Kidney (tissue), 14 donors: Measurements from ENCODE around the gene AGBL4. TPM values are rescaled to one million over a fixed set of nuclear protein-coding genes. Genes with fewer than 3 reads are reported as not detected.

Source experiments
- DNase-seq, 5 donors: peaks; one replicate each; pipeline ENCODE4 v3.0.0-alpha.2; 2013 to 2020
- FAIRE-seq: peaks from 2 replicates; lab custom pipeline; 2012; peaks lifted over from hg19 to GRCh38; lab: Jason Lieb, UNC
- H3K27ac ChIP-seq, 2 donors: one replicate each; pipeline ENCODE4 v1.7.0; 2013; ENCODE audit warnings: low read depth in 2 of 2, low read length in 2 of 2, inconsistent platforms in 1 of 2
- H3K27me3 ChIP-seq: one replicate; pipeline ENCODE4 v1.7.1; 2013; ENCODE audit warnings: low read length, inconsistent platforms; ENCODE audit not compliant: control insufficient read depth, insufficient read depth
- H3K36me3 ChIP-seq, 3 donors: one replicate each; pipeline versions ENCODE4 v1.7.0 to v1.7.1; 2013; ENCODE audit warnings: low read length in 3 of 3, control low read depth in 1 of 3, inconsistent platforms in 1 of 3; ENCODE audit not compliant: insufficient read depth in 3 of 3, control insufficient read depth in 2 of 3
- H3K4me1 ChIP-seq, 3 donors: one replicate each; pipeline versions ENCODE4 v1.7.0 to v1.7.1; 2013; ENCODE audit warnings: low read length in 3 of 3, inconsistent platforms in 1 of 3, low read depth in 1 of 3; ENCODE audit not compliant: control insufficient read depth in 2 of 3, insufficient read depth in 2 of 3
- H3K4me3 ChIP-seq, 3 donors: one replicate each; pipeline versions ENCODE4 v1.7.0 to v1.8.1; 2013; ENCODE audit warnings: low read length in 3 of 3, control low read depth in 1 of 3, inconsistent platforms in 1 of 3
- H3K9ac ChIP-seq, 3 donors: one replicate each; pipeline versions ENCODE4 v1.7.0 to v1.7.1; 2013; ENCODE audit warnings: low read length in 3 of 3, control low read depth in 1 of 3, inconsistent platforms in 1 of 3
- H3K9me3 ChIP-seq, 3 donors: one replicate each; pipeline versions ENCODE4 v1.7.0 to v1.7.1; 2013; ENCODE audit warnings: low read length in 3 of 3, control low read depth in 1 of 3, inconsistent platforms in 1 of 3; ENCODE audit not compliant: control insufficient read depth in 2 of 3, insufficient read depth in 1 of 3
- CTCF ChIP-seq: IDR thresholded peaks from 3 replicates; pipeline ENCODE4 v1.5.1; 2012; ENCODE audit warnings: mild to moderate bottlenecking, moderate library complexity, borderline replicate concordance; ENCODE audit not compliant: insufficient read depth; ENCODE audit errors: extremely low read depth
- intact Hi-C: fragments of 100-400 bp; cut with DNase I; formaldehyde crosslinking; loops from one replicate; pipeline ENCODE4 v1.11.1; 2022
- polyA plus RNA-seq: library from polyadenylated mRNA; stranded (reverse); fragments of 350-450 nt; fragmentation: Illumina TruSeq; extraction: RNeasy Lipid Tissue Mini Kit (QIAGEN cat#74804); gene quantifications from one replicate; pipeline ENCODE4 v1.2.3, GENCODE V29; 2014; ENCODE audit warnings: low read depth, low replicate concordance; ENCODE audit not compliant: insufficient read depth
- total RNA-seq: library from RNA; stranded (reverse); fragmentation: NEBNext Ultra II Directional; extraction: Animal tissue kit (Norgen Biotek cat#: 25700); gene quantifications from one replicate; pipeline ENCODE4 v1.2.1, GENCODE V29; 2021
- donor health status: control.
- donor health status: control.
- donor health status: control.
- donor health status: control.
- donor health status: control.
- donor health status: DM: yes; HTN: yes; CAD: no.
- donor health status: Normal renal cell carcinoma (clear cell type).

The AGBL4 gene
- total and polyA plus RNA-seq, 2 donors from 2014 or later = 1.5 to 2.7 TPM

- Histone ChIP-seq H3K27me3 (no peaks in the 10 kb centered on the region), H3K9me3 (peaks cover 0 to 5% (median under 1%) of the 10 kb centered on the region in 3 donors), H3K4me3 (no peak overlapping the region), H3K36me3 (no peaks in the 10 kb centered on the region), H3K4me1 (no peaks in the 10 kb centered on the region), H3K27ac (no peak overlapping the region), H3K9ac (no peak overlapping the region)
- intact Hi-C loops = no loop called here
- no peak for DNase-seq
- FAIRE-seq = no peak
- no peak for TF ChIP-seq CTCF
Observed at GRCh38 chr1:48996311-48996710, 1027.4 kb downstream of the AGBL4 start.

DNA sequence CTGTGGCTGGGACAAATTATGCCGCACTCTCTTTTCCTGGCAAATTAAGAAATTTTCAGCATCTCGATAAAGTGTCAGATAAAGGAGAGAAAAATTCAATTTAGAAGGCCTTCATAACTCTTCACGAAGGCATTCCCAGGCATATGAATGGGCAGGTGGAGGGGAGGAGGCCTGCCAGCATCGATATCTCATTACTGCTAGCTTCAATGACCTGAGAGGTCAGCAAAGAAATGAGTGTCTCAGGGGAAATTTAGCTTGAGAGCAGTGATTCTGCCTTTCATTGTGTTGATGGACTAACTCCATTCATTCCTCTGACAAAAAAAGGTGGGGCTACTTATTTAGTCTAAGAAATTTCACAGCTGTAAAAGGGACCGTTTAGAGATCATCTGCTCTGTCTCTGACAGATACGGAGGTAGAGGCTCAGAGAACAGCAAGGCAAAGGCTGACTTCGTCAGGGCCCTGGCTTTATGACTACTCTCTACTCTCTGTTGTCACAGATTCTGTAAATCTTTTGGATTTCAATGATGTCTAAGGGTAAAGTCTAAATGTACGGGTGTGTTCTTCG, 1035.0 kb downstream of the AGBL4 start:
- H3K27me3 ChIP-seq = no peaks in the 10 kb centered on the region
- H3K36me3 ChIP-seq = no peaks in the 10 kb centered on the region
- no peak overlapping the region for H3K9ac ChIP-seq
- DNase-seq (no peak), FAIRE-seq (no peak)
- no peak overlapping the region for H3K4me3 ChIP-seq
- intact Hi-C loops = no loop called here
- no peaks in the 10 kb centered on the region for H3K4me1 ChIP-seq
- TF ChIP-seq CTCF = no peak
- H3K27ac ChIP-seq = no peak overlapping the region
- H3K9me3 ChIP-seq = peaks cover 0 to 5% (median 2%) of the 10 kb centered on the region in 3 donors

- TF ChIP-seq CTCF = no peak
- no peak for FAIRE-seq
- intact Hi-C loops = no loop called here
Observed at GRCh38 chr1:48979940-48980339, 1043.8 kb downstream of the AGBL4 start.

DNA sequence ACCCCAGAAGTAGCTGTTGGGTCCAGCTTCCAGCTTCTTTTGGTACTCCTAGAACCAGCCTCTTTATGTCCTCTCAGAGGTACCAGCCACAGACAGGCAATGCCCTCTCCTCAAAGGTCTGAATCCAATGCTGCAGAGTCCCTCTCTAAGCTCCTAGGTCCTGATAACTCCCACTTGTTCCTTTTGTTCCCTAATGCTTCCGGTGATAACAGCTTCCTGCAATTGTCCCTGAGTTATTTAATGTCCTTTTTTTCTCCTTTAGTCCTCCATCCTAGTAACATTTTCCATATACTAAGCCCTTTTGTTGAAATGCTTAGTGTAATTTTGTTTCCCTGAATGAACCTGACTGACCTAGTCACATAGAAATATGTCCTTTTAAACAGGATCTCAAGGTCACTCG, 1045.3 kb downstream of the AGBL4 start:
- Histone ChIP-seq H3K27me3 (no peaks in the 10 kb centered on the region), H3K9me3 (no peaks in the 10 kb centered on the region), H3K4me1 (no peaks in the 10 kb centered on the region), H3K9ac (no peak overlapping the region), H3K36me3 (no peaks in the 10 kb centered on the region), H3K27ac (no peak overlapping the region), H3K4me3 (no peak overlapping the region)
- intact Hi-C loops = no loop called here
- no peak for TF ChIP-seq CTCF
- FAIRE-seq (no peak), DNase-seq (peak in 1 of 5 donors; percentile 6)

More at GRCh38 chr1:48979940-48980339, 1043.8 kb downstream of the AGBL4 start:
- H3K9me3 ChIP-seq = no peaks in the 10 kb centered on the region
- H3K4me3 ChIP-seq = no peak overlapping the region
- no peaks in the 10 kb centered on the region for H3K27me3 ChIP-seq
- no peaks in the 10 kb centered on the region for H3K36me3 ChIP-seq
- no peak overlapping the region for H3K9ac ChIP-seq
- no peak for DNase-seq
- no peaks in the 10 kb centered on the region for H3K4me1 ChIP-seq
- no peak overlapping the region for H3K27ac ChIP-seq
